ENCODE data around the gene TCN2.
"Not testable (repeated sequence)": the region's sequence is repeated elsewhere in the genome, so short reads cannot be mapped to it uniquely, and the experiment has no call there.

Gene TCN2

GRCh38 chr22:30606455-30607299 is at the start of gene TCN2:
TSS of gene TCN2 (plus strand) at chr22:30607174. CDS start at chr22:30607332, 158 bp downstream.
- H3K4me1 ChIP-seq (ENCODE audit: control insufficient read depth in 1 of 2, insufficient read depth in 2 of 2, low read length in 2 of 2), result peaks cover 39 to 40% of the 10 kb centered on the region in 2 donors
- H3K27ac ChIP-seq (ENCODE audit: low read depth, low read length), result peak within 1 kb of the TSS; percentile 81
- no peaks in the 10 kb centered on the region for H3K27me3 ChIP-seq (ENCODE audit: control insufficient read depth in 1 of 2, insufficient read depth in 2 of 2, low read length in 2 of 2)
- H3K9me3 ChIP-seq (ENCODE audit: control insufficient read depth in 1 of 2, low read length in 2 of 2), result no peaks in the 10 kb centered on the region
- H3K4me3 ChIP-seq (ENCODE audit: low read depth in 1 of 2, low read length in 2 of 2), result peak within 1 kb of the TSS; percentile 85 to 97
- H3K9ac ChIP-seq (ENCODE audit: low read depth in 1 of 2, low read length in 2 of 2), result peak within 1 kb of the TSS; percentile 68 to 78
- no peaks in the 10 kb centered on the region for H3K36me3 ChIP-seq (ENCODE audit: control insufficient read depth in 1 of 2, insufficient read depth in 2 of 2, low read length in 2 of 2)

GRCh38 chr22:30557243-30557642 is 49.7 kb upstream of the TCN2 start:
- no peak overlapping the region for H3K27ac ChIP-seq (ENCODE audit: low read depth, low read length)
- H3K27me3 ChIP-seq (ENCODE audit: control insufficient read depth in 1 of 2, insufficient read depth in 2 of 2, low read length in 2 of 2), result no peaks in the 10 kb centered on the region
- peaks cover 0 to 10% of the 10 kb centered on the region in 2 donors for H3K36me3 ChIP-seq (ENCODE audit: control insufficient read depth in 1 of 2, insufficient read depth in 2 of 2, low read length in 2 of 2)
- H3K4me1 ChIP-seq (ENCODE audit: control insufficient read depth in 1 of 2, insufficient read depth in 2 of 2, low read length in 2 of 2), result peaks cover 4 to 5% of the 10 kb centered on the region in 2 donors
- H3K9ac ChIP-seq (ENCODE audit: low read depth in 1 of 2, low read length in 2 of 2), result no peak overlapping the region
- no peak overlapping the region for H3K4me3 ChIP-seq (ENCODE audit: low read depth in 1 of 2, low read length in 2 of 2)
- no peaks in the 10 kb centered on the region for H3K9me3 ChIP-seq (ENCODE audit: control insufficient read depth in 1 of 2, low read length in 2 of 2)

GRCh38 chr22:30559889-30560288 is 47.1 kb upstream of the TCN2 start:
- H3K9me3 ChIP-seq (ENCODE audit: control insufficient read depth in 1 of 2, low read length in 2 of 2), result no peaks in the 10 kb centered on the region
- H3K36me3 ChIP-seq (ENCODE audit: control insufficient read depth in 1 of 2, insufficient read depth in 2 of 2, low read length in 2 of 2), result peaks cover 0 to 9% of the 10 kb centered on the region in 2 donors
- no peak overlapping the region for H3K4me3 ChIP-seq (ENCODE audit: low read depth in 1 of 2, low read length in 2 of 2)
- peaks cover 4 to 5% of the 10 kb centered on the region in 2 donors for H3K4me1 ChIP-seq (ENCODE audit: control insufficient read depth in 1 of 2, insufficient read depth in 2 of 2, low read length in 2 of 2)
- H3K9ac ChIP-seq (ENCODE audit: low read depth in 1 of 2, low read length in 2 of 2), result no peak overlapping the region
- H3K27me3 ChIP-seq (ENCODE audit: control insufficient read depth in 1 of 2, insufficient read depth in 2 of 2, low read length in 2 of 2), result no peaks in the 10 kb centered on the region
- no peak overlapping the region for H3K27ac ChIP-seq (ENCODE audit: low read depth, low read length)

- not testable (repeated sequence) for H3K9ac ChIP-seq (ENCODE audit: low read depth in 1 of 2, low read length in 2 of 2); H3K27me3 ChIP-seq (ENCODE audit: control insufficient read depth in 1 of 2, insufficient read depth in 2 of 2, low read length in 2 of 2); H3K4me3 ChIP-seq (ENCODE audit: low read depth in 1 of 2, low read length in 2 of 2); H3K9me3 ChIP-seq (ENCODE audit: control insufficient read depth in 1 of 2, low read length in 2 of 2); H3K36me3 ChIP-seq (ENCODE audit: control insufficient read depth in 1 of 2, insufficient read depth in 2 of 2, low read length in 2 of 2); H3K27ac ChIP-seq (ENCODE audit: low read depth, low read length)
- peaks cover 11 to 13% of the 10 kb centered on the region in 2 donors for H3K4me1 ChIP-seq (ENCODE audit: control insufficient read depth in 1 of 2, insufficient read depth in 2 of 2, low read length in 2 of 2)
Observed at GRCh38 chr22:30560643-30561202, 46.3 kb upstream of the TCN2 start.

- H3K9ac ChIP-seq (ENCODE audit: low read depth in 1 of 2, low read length in 2 of 2), result no peak overlapping the region
- H3K36me3 ChIP-seq (ENCODE audit: control insufficient read depth in 1 of 2, insufficient read depth in 2 of 2, low read length in 2 of 2), result no peaks in the 10 kb centered on the region
- H3K4me3 ChIP-seq (ENCODE audit: low read depth in 1 of 2, low read length in 2 of 2), result no peak overlapping the region
- no peaks in the 10 kb centered on the region for H3K9me3 ChIP-seq (ENCODE audit: control insufficient read depth in 1 of 2, low read length in 2 of 2)
- peaks cover 14 to 16% of the 10 kb centered on the region in 2 donors for H3K4me1 ChIP-seq (ENCODE audit: control insufficient read depth in 1 of 2, insufficient read depth in 2 of 2, low read length in 2 of 2)
- no peaks in the 10 kb centered on the region for H3K27me3 ChIP-seq (ENCODE audit: control insufficient read depth in 1 of 2, insufficient read depth in 2 of 2, low read length in 2 of 2)
- no peak overlapping the region for H3K27ac ChIP-seq (ENCODE audit: low read depth, low read length)
Observed at GRCh38 chr22:30561402-30562189, 45.4 kb upstream of the TCN2 start.

- H3K4me1 ChIP-seq (ENCODE audit: control insufficient read depth in 1 of 2, insufficient read depth in 2 of 2, low read length in 2 of 2), result peaks cover 14 to 16% of the 10 kb centered on the region in 2 donors
- no peaks in the 10 kb centered on the region for H3K27me3 ChIP-seq (ENCODE audit: control insufficient read depth in 1 of 2, insufficient read depth in 2 of 2, low read length in 2 of 2)
- no peak overlapping the region for H3K27ac ChIP-seq (ENCODE audit: low read depth, low read length)
- no peak overlapping the region for H3K9ac ChIP-seq (ENCODE audit: low read depth in 1 of 2, low read length in 2 of 2)
- H3K4me3 ChIP-seq (ENCODE audit: low read depth in 1 of 2, low read length in 2 of 2), result no peak overlapping the region
- no peaks in the 10 kb centered on the region for H3K36me3 ChIP-seq (ENCODE audit: control insufficient read depth in 1 of 2, insufficient read depth in 2 of 2, low read length in 2 of 2)
- H3K9me3 ChIP-seq (ENCODE audit: control insufficient read depth in 1 of 2, low read length in 2 of 2), result no peaks in the 10 kb centered on the region
Observed at GRCh38 chr22:30562366-30562765, 44.6 kb upstream of the TCN2 start.

GRCh38 chr22:30564045-30564760 is 42.8 kb upstream of the TCN2 start:
- Histone ChIP-seq H3K4me1 (ENCODE audit: control insufficient read depth in 1 of 2, insufficient read depth in 2 of 2, low read length in 2 of 2) (peaks cover 14 to 16% of the 10 kb centered on the region in 2 donors), H3K9ac (ENCODE audit: low read depth in 1 of 2, low read length in 2 of 2) (no peak overlapping the region), H3K27me3 (ENCODE audit: control insufficient read depth in 1 of 2, insufficient read depth in 2 of 2, low read length in 2 of 2) (no peaks in the 10 kb centered on the region), H3K4me3 (ENCODE audit: low read depth in 1 of 2, low read length in 2 of 2) (no peak overlapping the region), H3K9me3 (ENCODE audit: control insufficient read depth in 1 of 2, low read length in 2 of 2) (no peaks in the 10 kb centered on the region), H3K36me3 (ENCODE audit: control insufficient read depth in 1 of 2, insufficient read depth in 2 of 2, low read length in 2 of 2) (no peaks in the 10 kb centered on the region), H3K27ac (ENCODE audit: low read depth, low read length) (no peak overlapping the region)

- Histone ChIP-seq H3K4me1 (ENCODE audit: control insufficient read depth in 1 of 2, insufficient read depth in 2 of 2, low read length in 2 of 2) (peaks cover 14 to 16% of the 10 kb centered on the region in 2 donors), H3K27ac (ENCODE audit: low read depth, low read length) (no peak overlapping the region), H3K27me3 (ENCODE audit: control insufficient read depth in 1 of 2, insufficient read depth in 2 of 2, low read length in 2 of 2) (no peaks in the 10 kb centered on the region), H3K4me3 (ENCODE audit: low read depth in 1 of 2, low read length in 2 of 2) (no peak overlapping the region), H3K9ac (ENCODE audit: low read depth in 1 of 2, low read length in 2 of 2) (no peak overlapping the region), H3K36me3 (ENCODE audit: control insufficient read depth in 1 of 2, insufficient read depth in 2 of 2, low read length in 2 of 2) (no peaks in the 10 kb centered on the region), H3K9me3 (ENCODE audit: control insufficient read depth in 1 of 2, low read length in 2 of 2) (no peaks in the 10 kb centered on the region)
Observed at GRCh38 chr22:30564761-30565119, 42.2 kb upstream of the TCN2 start.

GRCh38 chr22:30565341-30565740 is 41.6 kb upstream of the TCN2 start:
- Histone ChIP-seq H3K27ac (ENCODE audit: low read depth, low read length) (no peak overlapping the region), H3K9ac (ENCODE audit: low read depth in 1 of 2, low read length in 2 of 2) (peak overlapping the region in 1 of 2 donors; percentile 48), H3K4me3 (ENCODE audit: low read depth in 1 of 2, low read length in 2 of 2) (no peak overlapping the region), H3K4me1 (ENCODE audit: control insufficient read depth in 1 of 2, insufficient read depth in 2 of 2, low read length in 2 of 2) (peaks cover 14 to 16% of the 10 kb centered on the region in 2 donors), H3K9me3 (ENCODE audit: control insufficient read depth in 1 of 2, low read length in 2 of 2) (no peaks in the 10 kb centered on the region), H3K27me3 (ENCODE audit: control insufficient read depth in 1 of 2, insufficient read depth in 2 of 2, low read length in 2 of 2) (no peaks in the 10 kb centered on the region), H3K36me3 (ENCODE audit: control insufficient read depth in 1 of 2, insufficient read depth in 2 of 2, low read length in 2 of 2) (no peaks in the 10 kb centered on the region)

Measured in duodenal mucosa (tissue), 2 donors.